HepG2 (cell line): ENCODE measurements around the gene N4BP2. TPM values are rescaled to one million over a fixed set of nuclear protein-coding genes. Genes with fewer than 3 reads are reported as not detected.
A peak's percentile ranks its signal among the peaks of the same experiment; 100 is the strongest.

Experiments
- ATAC-seq: fragments of 200-7000 bp; cut with Tn5 transposase; 3 replicates; pipeline ENCODE4 v1.9.1; 2020; ENCODE audit warnings: mild to moderate bottlenecking, moderate library complexity
- BruUV-seq: library from RNA; stranded (reverse); fragments of 400-500 nt; replicated peaks from 2 replicates; lab custom pipeline; 2021; lab: Mats Ljungman, UMichigan
- CTCF ChIA-PET: fragments of 300-600 bp; formaldehyde crosslinking; extraction: SDS; loops from one replicate; lab custom pipeline; 2021; ENCODE audit warnings: low total read pairs, inconsistent platforms, low intra/inter-chr PET ratio; lab: Yijun Ruan, JAX
- POLR2A ChIA-PET: fragments of 350-600 bp; sonication (Branson Sonifier 250); formaldehyde crosslinking; loops from one replicate; lab custom pipeline; 2020; ENCODE audit warnings: antibody characterized with exemption, inconsistent platforms; lab: Yijun Ruan, JAX
- DNase-seq: peaks from one replicate; pipeline ENCODE4 v3.0.0-alpha.2; 2015; ENCODE audit warnings: low spot score
- FAIRE-seq: peaks from 3 replicates; lab custom pipeline; 2011; peaks lifted over from hg19 to GRCh38; lab: Jason Lieb, UNC
- H2AFZ ChIP-seq: one replicate; pipeline ENCODE4 v1.6.1; 2011; ENCODE audit warnings: low read length, inconsistent platforms
- H3K27ac ChIP-seq: fragments of 300-600 bp; 3 replicates; pipeline ENCODE4 v1.8.0; 2011; ENCODE audit warnings: mixed run types, mild to moderate bottlenecking, mixed read lengths, low read length, inconsistent platforms; ENCODE audit not compliant: insufficient read depth; ENCODE audit errors: extremely low read length
- H3K27me3 ChIP-seq, 2 experiments: fragments of 200-600 bp in 1 of 2; 2 replicates in 1 of 2; 3 replicates in 1 of 2; pipeline versions ENCODE4 v1.6.0 to v1.8.0; 2011; ENCODE audit warnings: low read length in 2 of 2, mild to moderate bottlenecking in 2 of 2, moderate library complexity in 2 of 2, inconsistent platforms in 1 of 2; ENCODE audit not compliant: insufficient read depth in 2 of 2, control insufficient read depth in 1 of 2
- H3K36me3 ChIP-seq, 2 experiments: fragments of 200-600 bp in 1 of 2; replicated peaks in 1 of 2; 2 replicates in 1 of 2; 3 replicates in 1 of 2; pipeline versions ENCODE4 v1.5.1 to v1.8.0; 2011; ENCODE audit warnings: low read length in 2 of 2, inconsistent platforms in 1 of 2; ENCODE audit not compliant: insufficient read depth in 2 of 2, control insufficient read depth in 1 of 2
- H3K4me1 ChIP-seq: 2 replicates; pipeline ENCODE4 v1.5.1; 2012; ENCODE audit warnings: low read length, inconsistent platforms; ENCODE audit not compliant: insufficient read depth
- H3K4me2 ChIP-seq: 2 replicates; pipeline ENCODE4 v1.6.0; 2011; ENCODE audit warnings: low read depth, low read length, inconsistent platforms
- H3K4me3 ChIP-seq, 3 experiments: fragments of 200-600 bp in 1 of 3; sonication (generic), shearing (Covaris generic) in 1 of 3; replicated peaks in 1 of 3; 2 replicates each; pipeline ENCODE4 v1.5.1; 2011 to 2016; ENCODE audit warnings: low read length in 3 of 3, inconsistent platforms in 2 of 3, low read depth in 2 of 3, mild to moderate bottlenecking in 2 of 3, control low read depth in 1 of 3, mixed read lengths in 1 of 3; ENCODE audit not compliant: insufficient read depth in 1 of 3
- H3K79me2 ChIP-seq: one replicate; pipeline ENCODE4 v1.6.1; 2011; ENCODE audit warnings: low read length, inconsistent platforms; ENCODE audit not compliant: insufficient read depth
- H3K9ac ChIP-seq: 2 replicates; pipeline ENCODE4 v1.6.0; 2011; ENCODE audit warnings: mild to moderate bottlenecking, low read depth, low read length, inconsistent platforms; ENCODE audit not compliant: insufficient read depth
- H3K9me3 ChIP-seq: 2 replicates; pipeline ENCODE4 v1.5.1; 2012; ENCODE audit warnings: mild to moderate bottlenecking, low read length
- H4K20me1 ChIP-seq: 2 replicates; pipeline ENCODE4 v1.6.0; 2011; ENCODE audit warnings: inconsistent platforms, mild to moderate bottlenecking, low read length, moderate library complexity; ENCODE audit not compliant: insufficient read depth
- HOXA3 ChIP-seq: sonication (generic); formaldehyde crosslinking; IDR thresholded peaks from 2 replicates; pipeline ENCODE4 v1.5.0; 2020; ENCODE audit warnings: missing genetic modification reagents
- KLF15 ChIP-seq: sonication (generic); formaldehyde crosslinking; IDR thresholded peaks from 2 replicates; pipeline ENCODE4 v1.8.1; 2023; ENCODE audit warnings: borderline replicate concordance, mild to moderate bottlenecking, inconsistent platforms, missing genetic modification reagents, mixed read lengths
- SALL2 ChIP-seq: sonication (generic); formaldehyde crosslinking; IDR thresholded peaks from 2 replicates; pipeline ENCODE4 v1.8.1; 2023; ENCODE audit warnings: mild to moderate bottlenecking, missing genetic modification reagents, inconsistent platforms
- ZBTB42 ChIP-seq: sonication (generic); formaldehyde crosslinking; IDR thresholded peaks from 2 replicates; pipeline ENCODE4 v1.5.0; 2020; ENCODE audit warnings: mild to moderate bottlenecking, missing genetic modification reagents
- ZNF121 ChIP-seq: sonication (generic); formaldehyde crosslinking; IDR thresholded peaks from 2 replicates; pipeline ENCODE4 v1.5.0; 2020; ENCODE audit warnings: mild to moderate bottlenecking, missing genetic modification reagents
- ZNF605 ChIP-seq: sonication (generic); formaldehyde crosslinking; IDR thresholded peaks from 2 replicates; pipeline ENCODE4 v1.8.0; 2022; ENCODE audit warnings: mild to moderate bottlenecking, missing genetic modification reagents
- ZSCAN9 ChIP-seq: IDR thresholded peaks from 2 replicates; pipeline ENCODE4 v1.6.1; 2016; ENCODE audit warnings: borderline replicate concordance
- WGBS: methylation state at CpG from one replicate; pipeline ENCODE4 v1.1.6; 2017; ENCODE audit warnings: low lambda C conversion rate; 5-methylcytosine and 5-hydroxymethylcytosine counted together
- in situ Hi-C: cut with HindIII; loops from 2 replicates; pipeline ENCODE4 v1.10.0; 2017; ENCODE audit warnings: low pct_unique_long_range_greater_than_20kb; ENCODE audit not compliant: extremely low pct_ligation_motif_present
- intact Hi-C: fragments of 100-400 bp; cut with micrococcal nuclease; formaldehyde crosslinking; loops from one replicate; pipeline ENCODE4 v1.10.0; 2022; ENCODE audit not compliant: unreplicated experiment
- polyA plus RNA-seq, 8 experiments: library from polyadenylated mRNA; depleted of rRNA in 3 of 8; stranded (reverse) in 7 of 8; unstranded in 1 of 8; fragments of >200 nt; fragmentation: Illumina TruSeq in 4 of 8; extraction: Trizol in 4 of 8; gene quantifications; 2 replicates each; pipeline versions ENCODE4 v1.2.1 to v1.2.3, GENCODE V29; 2011 to 2016; ENCODE audit warnings: low read depth in 4 of 8, missing spikeins in 1 of 8, mixed read lengths in 1 of 8; ENCODE audit not compliant: insufficient read depth in 1 of 8
- total RNA-seq, 5 experiments: library from RNA; depleted of rRNA; stranded (reverse); fragments of >200 nt; fragmentation: Illumina TruSeq; extraction: Trizol; gene quantifications; 2 replicates each; pipeline ENCODE4 v1.2.3, GENCODE V29; 2016; ENCODE audit warnings: low read depth in 1 of 5
- TF ChIP-seq, protein P1 (sequence below), 2 experiments: sonication (generic) in 1 of 2; formaldehyde crosslinking in 1 of 2; IDR thresholded peaks; 2 replicates each; pipeline versions ENCODE4 v1.5.1 to v1.6.1; 2011 to 2020; ENCODE audit warnings: borderline replicate concordance in 1 of 2, low read depth in 1 of 2, low read length in 1 of 2, mild to moderate bottlenecking in 1 of 2, missing genetic modification reagents in 1 of 2, moderate library complexity in 1 of 2
- TF ChIP-seq, protein P2 (sequence below): sonication (generic); formaldehyde crosslinking; IDR thresholded peaks from 2 replicates; pipeline ENCODE4 v1.5.0; 2020; ENCODE audit warnings: missing genetic modification reagents
- TF ChIP-seq, protein P3 (sequence below): sonication (generic); formaldehyde crosslinking; IDR thresholded peaks from 2 replicates; pipeline ENCODE4 v1.5.0; 2020; ENCODE audit warnings: mild to moderate bottlenecking, missing genetic modification reagents, borderline replicate concordance
- TF ChIP-seq, protein P4 (sequence below): sonication (generic); formaldehyde crosslinking; IDR thresholded peaks from 2 replicates; pipeline ENCODE4 v1.8.0; 2022; ENCODE audit warnings: mild to moderate bottlenecking, missing genetic modification reagents; ENCODE audit not compliant: insufficient replicate concordance

N4BP2 gene
- total and polyA plus RNA-seq, 2 of the 13 experiments (the other 11 are each of a cell fraction or from before 2014, with no cell fraction given) = 5.6 to 12.9 TPM

DNA sequence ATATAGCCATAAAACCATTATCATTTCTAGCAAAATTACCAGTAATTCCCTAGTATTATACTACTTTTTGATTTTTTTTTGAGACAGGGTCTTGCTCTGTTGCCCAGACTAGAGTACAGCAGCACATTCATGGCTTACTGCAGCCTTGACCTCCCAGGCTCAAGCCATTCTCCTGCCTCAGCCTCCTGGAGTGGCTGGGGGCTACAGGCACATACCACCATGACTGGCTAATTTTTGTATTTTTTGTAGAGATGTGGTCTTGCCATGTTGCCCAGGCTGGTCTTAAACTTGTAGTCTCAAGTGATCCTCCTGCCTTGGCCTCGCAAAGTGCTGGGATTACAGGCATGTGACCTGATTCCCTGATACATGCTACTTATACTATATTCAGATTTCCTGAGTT lies 13.7 kb downstream of the N4BP2 start:
- ATAC-seq (no peak), DNase-seq (no peak), FAIRE-seq (no peak)
- no TSS peak for BruUV-seq
- in situ Hi-C loops = no loop called here
- H2AFZ ChIP-seq = no peak overlapping the region
- H3K9me3 ChIP-seq = no peaks in the 10 kb centered on the region
- no peak overlapping the region for H3K27ac ChIP-seq
- H3K79me2 ChIP-seq = peaks cover 36% of the 10 kb centered on the region
- H3K27me3 ChIP-seq = no peaks in the 10 kb centered on the region
- CTCF ChIA-PET = no interaction called here
- H3K36me3 ChIP-seq = peaks cover 0 to 8% of the 10 kb centered on the region in 2 experiments; a peak in 3 of 5 replicates
- no peak overlapping the region for H3K4me2 ChIP-seq
- TF ChIP-seq, protein P1, sequence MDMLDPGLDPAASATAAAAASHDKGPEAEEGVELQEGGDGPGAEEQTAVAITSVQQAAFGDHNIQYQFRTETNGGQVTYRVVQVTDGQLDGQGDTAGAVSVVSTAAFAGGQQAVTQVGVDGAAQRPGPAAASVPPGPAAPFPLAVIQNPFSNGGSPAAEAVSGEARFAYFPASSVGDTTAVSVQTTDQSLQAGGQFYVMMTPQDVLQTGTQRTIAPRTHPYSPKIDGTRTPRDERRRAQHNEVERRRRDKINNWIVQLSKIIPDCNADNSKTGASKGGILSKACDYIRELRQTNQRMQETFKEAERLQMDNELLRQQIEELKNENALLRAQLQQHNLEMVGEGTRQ (IDR thresholded peaks at IDR 0.05; ENCODE audit: low read depth, low read length) = no peak
- TF ChIP-seq, protein P1 (CRISPR knock-in tag; IDR thresholded peaks at IDR 0.05; ENCODE audit: borderline replicate concordance) = no peak
- TF ChIP-seq ZNF121 (CRISPR knock-in tag) = 0 out of 2 replicates have a peak, but pooled peaks have one; percentile 8
- WGBS = 92% methylated on average over 1 of the region's 1 CpG
- no peak overlapping the region for H3K9ac ChIP-seq
- H3K4me3 ChIP-seq = no peak overlapping the region
- 0 out of 2 replicates have a peak, but pooled peaks cover 4% of the 10 kb centered on the region for H3K4me1 ChIP-seq
- H4K20me1 ChIP-seq = no peaks in the 10 kb centered on the region; the same call in 1 of the 2 replicates
- POLR2A ChIA-PET = no interaction called here
- intact Hi-C loops = no loop called here

GRCh38 chr4:40086421-40086820 lies 29.8 kb downstream of the N4BP2 start:
- intact Hi-C loops = no loop called here
- H3K9me3 ChIP-seq = no peaks in the 10 kb centered on the region
- peaks cover 2% of the 10 kb centered on the region for H3K79me2 ChIP-seq
- no TSS peak for BruUV-seq
- 96% methylated on average over 8 of the region's 8 CpGs for WGBS
- H3K4me3 ChIP-seq = no peak overlapping the region
- CTCF ChIA-PET = no interaction called here
- no peaks in the 10 kb centered on the region for H4K20me1 ChIP-seq
- peaks cover 0 to 3% of the 10 kb centered on the region in 2 experiments; a peak in 2 of 5 replicates for H3K36me3 ChIP-seq
- H3K9ac ChIP-seq = no peak overlapping the region
- ATAC-seq (no peak), FAIRE-seq (no peak), DNase-seq (no peak)
- no peaks in the 10 kb centered on the region for H3K27me3 ChIP-seq
- in situ Hi-C loops = no loop called here
- no peak overlapping the region for H2AFZ ChIP-seq
- POLR2A ChIA-PET = no interaction called here
- no peak overlapping the region for H3K27ac ChIP-seq
- no peak overlapping the region for H3K4me2 ChIP-seq
- H3K4me1 ChIP-seq = no peaks in the 10 kb centered on the region
- TF ChIP-seq HOXA3 (CRISPR knock-in tag) = no peak
- TF ChIP-seq, protein P2, sequence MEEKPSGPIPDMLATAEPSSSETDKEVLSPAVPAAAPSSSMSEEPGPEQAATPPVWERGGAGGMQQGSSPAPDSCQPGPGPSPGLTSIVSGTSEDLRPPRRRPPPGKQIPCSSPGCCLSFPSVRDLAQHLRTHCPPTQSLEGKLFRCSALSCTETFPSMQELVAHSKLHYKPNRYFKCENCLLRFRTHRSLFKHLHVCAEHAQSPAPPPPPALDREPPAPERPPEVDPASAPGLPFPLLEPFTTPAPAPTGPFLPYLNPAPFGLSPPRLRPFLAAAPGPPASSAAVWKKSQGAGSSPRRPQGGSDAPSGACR (CRISPR knock-in tag) = no peak
- no peak for TF ChIP-seq ZNF605 (CRISPR knock-in tag)
- TF ChIP-seq, protein P3, sequence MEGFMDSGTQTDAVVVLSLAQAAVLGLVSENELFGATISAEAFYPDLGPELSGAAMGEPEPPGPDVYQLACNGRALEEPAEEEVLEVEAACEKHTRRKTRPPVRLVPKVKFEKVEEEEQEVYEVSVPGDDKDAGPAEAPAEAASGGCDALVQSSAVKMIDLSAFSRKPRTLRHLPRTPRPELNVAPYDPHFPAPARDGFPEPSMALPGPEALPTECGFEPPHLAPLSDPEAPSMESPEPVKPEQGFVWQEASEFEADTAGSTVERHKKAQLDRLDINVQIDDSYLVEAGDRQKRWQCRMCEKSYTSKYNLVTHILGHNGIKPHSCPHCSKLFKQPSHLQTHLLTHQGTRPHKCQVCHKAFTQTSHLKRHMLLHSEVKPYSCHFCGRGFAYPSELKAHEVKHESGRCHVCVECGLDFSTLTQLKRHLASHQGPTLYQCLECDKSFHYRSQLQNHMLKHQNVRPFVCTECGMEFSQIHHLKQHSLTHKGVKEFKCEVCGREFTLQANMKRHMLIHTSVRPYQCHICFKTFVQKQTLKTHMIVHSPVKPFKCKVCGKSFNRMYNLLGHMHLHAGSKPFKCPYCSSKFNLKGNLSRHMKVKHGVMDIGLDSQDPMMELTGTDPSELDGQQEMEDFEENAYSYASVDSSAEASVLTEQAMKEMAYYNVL (CRISPR knock-in tag) = no peak
- no peak for TF ChIP-seq KLF15 (CRISPR knock-in tag)
- no peak for TF ChIP-seq ZBTB42 (CRISPR knock-in tag)
- no peak for TF ChIP-seq SALL2 (CRISPR knock-in tag)
- TF ChIP-seq, protein P4, sequence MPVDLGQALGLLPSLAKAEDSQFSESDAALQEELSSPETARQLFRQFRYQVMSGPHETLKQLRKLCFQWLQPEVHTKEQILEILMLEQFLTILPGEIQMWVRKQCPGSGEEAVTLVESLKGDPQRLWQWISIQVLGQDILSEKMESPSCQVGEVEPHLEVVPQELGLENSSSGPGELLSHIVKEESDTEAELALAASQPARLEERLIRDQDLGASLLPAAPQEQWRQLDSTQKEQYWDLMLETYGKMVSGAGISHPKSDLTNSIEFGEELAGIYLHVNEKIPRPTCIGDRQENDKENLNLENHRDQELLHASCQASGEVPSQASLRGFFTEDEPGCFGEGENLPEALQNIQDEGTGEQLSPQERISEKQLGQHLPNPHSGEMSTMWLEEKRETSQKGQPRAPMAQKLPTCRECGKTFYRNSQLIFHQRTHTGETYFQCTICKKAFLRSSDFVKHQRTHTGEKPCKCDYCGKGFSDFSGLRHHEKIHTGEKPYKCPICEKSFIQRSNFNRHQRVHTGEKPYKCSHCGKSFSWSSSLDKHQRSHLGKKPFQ = no peak
- TF ChIP-seq ZSCAN9 = no peak
